Activated naive CD4-positive, alpha-beta T cell treated with anti-CD3 and anti-CD28 coated beads for 36 hours (primary cell): ENCODE measurements around the gene HDHD5. TPM values are rescaled to one million over a fixed set of nuclear protein-coding genes. Genes with fewer than 3 reads are reported as not detected.

Experiments
- CTCF ChIA-PET: fragments of 350-600 bp; sonication (Branson Sonifier 250); formaldehyde crosslinking; loops from one replicate; lab custom pipeline; 2021; ENCODE audit warnings: antibody characterized with exemption; lab: Charles Lee
- DNase-seq: peaks from one replicate; pipeline ENCODE4 v3.0.0-alpha.2; 2020
- H3K27ac Mint-ChIP-seq: one replicate; pipeline ENCODE4 v1.8.0; 2021; ENCODE audit warnings: mild to moderate bottlenecking, mixed read lengths
- H3K27me3 Mint-ChIP-seq: one replicate; pipeline ENCODE4 v1.8.0; 2021; ENCODE audit warnings: low read depth, mixed read lengths
- H3K36me3 Mint-ChIP-seq: one replicate; pipeline ENCODE4 v1.8.0; 2021; ENCODE audit warnings: low read depth, mixed read lengths
- H3K4me1 Mint-ChIP-seq: one replicate; pipeline ENCODE4 v1.8.0; 2021; ENCODE audit warnings: low read depth, mixed read lengths
- H3K4me3 Mint-ChIP-seq: one replicate; pipeline ENCODE4 v1.8.0; 2021; ENCODE audit warnings: mild to moderate bottlenecking, moderate library complexity, mixed read lengths
- H3K9me3 Mint-ChIP-seq: one replicate; pipeline ENCODE4 v1.8.0; 2021; ENCODE audit warnings: mixed read lengths
- intact Hi-C: fragments of 100-400 bp; cut with micrococcal nuclease; formaldehyde crosslinking; loops from one replicate; pipeline ENCODE4 v1.15.1; 2023
- total RNA-seq, 2 experiments: library from RNA; stranded (reverse); gene quantifications; one replicate each; pipeline ENCODE4 v1.2.3, GENCODE V29; 2021

Gene HDHD5
- total RNA-seq = 10 to 100 TPM; 40.1 to 43.7 TPM

DNA sequence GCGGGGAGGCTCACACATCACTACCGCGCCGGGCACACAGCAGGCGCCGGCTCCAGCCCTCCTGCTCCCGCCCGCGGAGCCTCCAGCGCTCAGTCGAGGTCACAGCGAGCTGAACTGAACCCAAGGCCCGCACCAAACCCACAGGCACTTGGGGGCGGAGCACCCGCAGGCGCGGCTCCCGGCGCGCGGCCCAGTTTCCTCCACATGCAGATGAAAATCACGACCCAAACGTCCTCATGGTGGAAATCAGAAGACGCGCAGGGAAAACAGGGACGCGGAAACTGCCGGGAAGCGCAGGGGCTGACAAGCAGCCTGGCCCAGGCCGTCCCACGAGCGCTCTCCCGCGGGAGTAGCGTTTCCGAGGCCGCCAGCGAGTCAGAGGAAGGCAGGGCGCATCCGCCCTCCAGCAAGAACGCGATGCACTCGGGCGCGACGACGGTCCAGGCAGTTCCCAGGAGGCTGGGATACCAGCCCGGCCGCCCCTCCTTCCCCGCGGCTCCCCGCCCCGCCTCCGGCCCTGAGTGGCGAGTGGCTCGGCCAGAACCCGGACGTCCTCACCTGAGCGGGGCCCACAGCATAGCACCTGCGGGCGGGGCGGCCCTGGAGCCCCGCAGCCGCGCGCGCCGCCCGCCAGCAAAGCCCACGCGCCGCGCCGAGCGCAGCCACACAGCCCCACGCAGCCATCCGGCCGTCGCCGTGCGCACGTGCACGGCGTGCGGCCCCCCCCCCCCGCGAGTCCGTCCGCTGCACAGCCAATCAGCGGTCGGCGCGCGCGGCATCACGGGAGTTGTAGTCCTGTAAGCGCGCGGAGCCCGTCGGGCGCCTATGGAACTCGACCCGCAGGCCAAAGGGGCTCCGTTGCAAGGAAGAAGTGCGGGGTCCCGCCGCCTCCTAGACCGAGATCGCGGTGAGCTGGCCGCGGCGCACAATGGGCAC, at the start of gene HDHD5:
HDHD5 (minus strand) TSS at position 710 of the 936 bp plus-strand sequence; CDS start at position 684, 26 bp downstream.
- Mint-ChIP-seq H3K4me3 (peak within 1 kb of the TSS; percentile 84), H3K9me3 (no peaks in the 10 kb centered on the region), H3K27ac (peak within 1 kb of the TSS; percentile 78), H3K36me3 (peaks cover 7% of the 10 kb centered on the region), H3K27me3 (no peaks in the 10 kb centered on the region), H3K4me1 (peaks cover 38% of the 10 kb centered on the region)
- intact Hi-C loops = loop anchor here (1.0 to 5.0 kb wide), 7 partner anchors 38 to 470 kb away; partner anchors contain the start of genes ATP6V1E1, IL17RA and TMEM121B
- CTCF ChIA-PET = interaction anchor here (0.6 to 5.4 kb wide), 5 partner anchors 10 to 70 kb away, joined by 3 to 46 read pairs (median 4); no protein-coding TSS in a partner anchor
- peak; percentile 90 for DNase-seq

DNA sequence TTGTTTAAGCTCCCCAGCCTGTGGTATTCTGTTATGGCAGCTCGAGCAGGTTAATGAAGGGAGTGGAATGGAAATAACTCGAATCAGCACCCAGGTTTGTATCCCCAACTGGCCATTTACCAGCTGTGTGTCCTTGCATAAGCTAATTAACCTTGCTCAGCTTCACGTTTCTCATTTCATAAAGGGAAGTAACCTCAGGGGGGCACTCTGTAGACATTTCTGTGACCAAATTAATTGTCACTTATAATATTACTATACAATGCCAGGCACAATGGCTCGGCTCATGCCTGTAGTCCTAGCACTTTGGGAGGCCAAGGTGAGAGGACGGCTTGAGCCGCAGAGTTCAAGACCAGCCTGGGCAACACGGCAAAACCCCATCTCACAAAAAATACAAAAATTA, 46.4 kb upstream of the HDHD5 start:
- DNase-seq = peak; percentile 14
- H3K4me3 Mint-ChIP-seq = no peak overlapping the region
- intact Hi-C loops = loop anchor here (1.0 kb wide), 1 partner anchor 296 kb away; no protein-coding TSS in a partner anchor
- H3K27me3 Mint-ChIP-seq = no peaks in the 10 kb centered on the region
- H3K36me3 Mint-ChIP-seq = peaks cover 2% of the 10 kb centered on the region
- no peak overlapping the region for H3K27ac Mint-ChIP-seq
- CTCF ChIA-PET = interaction anchor here (0.6 to 2.7 kb wide), 10 partner anchors 9 to 297 kb away, joined by 3 to 23 read pairs (median 3); partner anchors contain the start of gene ADA2
- no peaks in the 10 kb centered on the region for H3K9me3 Mint-ChIP-seq
- H3K4me1 Mint-ChIP-seq = peaks cover 9% of the 10 kb centered on the region

DNA sequence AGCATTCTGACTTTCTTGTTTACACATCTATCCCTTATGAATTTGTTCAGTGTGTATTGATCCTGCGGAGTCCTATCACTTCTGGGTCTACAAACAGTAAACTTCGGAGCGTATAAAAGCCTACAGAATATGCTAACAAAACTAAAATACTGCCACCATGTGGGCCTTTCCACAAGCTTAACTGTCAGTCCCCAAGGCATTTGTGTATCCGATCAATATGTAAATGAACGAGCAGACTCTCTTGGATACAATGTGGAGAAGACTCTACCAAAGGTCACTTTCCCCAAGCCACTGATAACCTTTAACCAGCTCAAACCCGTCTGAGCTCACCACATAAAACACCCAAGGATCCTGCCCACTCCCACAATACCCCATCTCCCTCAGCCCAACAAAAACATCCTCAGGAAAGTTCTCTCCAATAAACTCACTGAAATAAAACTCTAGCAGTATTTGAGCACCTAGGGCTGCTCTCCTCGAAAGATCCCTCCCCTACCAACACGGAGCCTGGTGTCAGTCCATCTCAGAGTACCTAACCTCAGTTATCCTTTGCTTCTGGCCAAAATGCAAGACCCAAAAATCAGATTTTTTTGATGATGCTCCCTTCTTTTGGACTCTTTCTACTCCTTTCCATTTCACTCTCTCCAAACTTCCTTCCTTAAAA, 42.3 kb upstream of the HDHD5 start:
- no peaks in the 10 kb centered on the region for H3K9me3 Mint-ChIP-seq
- no peaks in the 10 kb centered on the region for H3K27me3 Mint-ChIP-seq
- CTCF ChIA-PET = interaction anchor here (0.6 to 2.3 kb wide), 4 partner anchors 13 to 127 kb away, joined by 3 to 5 read pairs (median 4); no protein-coding TSS in a partner anchor
- peaks cover 1% of the 10 kb centered on the region for H3K36me3 Mint-ChIP-seq
- intact Hi-C loops = no loop called here
- H3K27ac Mint-ChIP-seq = no peak overlapping the region
- no peak overlapping the region for H3K4me3 Mint-ChIP-seq
- DNase-seq = no peak
- no peaks in the 10 kb centered on the region for H3K4me1 Mint-ChIP-seq

DNA sequence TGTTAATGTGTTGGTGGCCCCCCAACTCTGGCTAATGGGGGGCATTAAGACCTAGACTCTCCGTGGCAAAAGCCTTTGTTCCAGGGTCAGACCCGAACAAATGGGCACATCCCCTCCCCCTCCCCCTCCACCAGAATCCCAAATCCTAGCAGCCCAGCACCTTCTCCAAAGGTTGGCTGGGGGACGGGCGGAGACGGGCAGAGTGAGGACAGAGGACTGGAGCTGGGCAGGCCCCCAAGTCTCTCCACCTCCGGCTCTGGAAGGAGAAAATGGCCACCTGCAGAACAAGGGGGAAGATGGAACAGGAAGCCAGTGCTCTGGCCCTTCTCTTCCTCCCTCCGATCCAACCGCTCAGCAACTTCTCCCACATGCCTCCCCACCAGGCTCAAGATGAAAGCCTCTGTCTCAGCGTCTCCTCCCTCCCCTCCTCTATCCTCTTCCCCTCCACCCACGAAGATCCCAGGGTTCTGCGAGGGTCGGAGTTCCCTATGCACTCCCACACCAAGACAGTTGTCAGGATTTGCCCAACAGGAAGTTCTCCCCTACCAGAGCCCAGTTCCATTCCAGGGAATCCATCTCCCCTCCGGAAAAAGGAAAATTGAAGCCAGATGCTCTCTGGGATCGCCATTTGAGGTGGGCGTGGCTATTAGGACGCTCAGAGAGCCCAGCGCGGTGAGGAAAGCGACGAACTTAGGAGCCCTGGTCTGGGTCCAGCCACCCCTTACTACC, 40.1 kb upstream of the HDHD5 start:
- no peaks in the 10 kb centered on the region for H3K9me3 Mint-ChIP-seq

DNA sequence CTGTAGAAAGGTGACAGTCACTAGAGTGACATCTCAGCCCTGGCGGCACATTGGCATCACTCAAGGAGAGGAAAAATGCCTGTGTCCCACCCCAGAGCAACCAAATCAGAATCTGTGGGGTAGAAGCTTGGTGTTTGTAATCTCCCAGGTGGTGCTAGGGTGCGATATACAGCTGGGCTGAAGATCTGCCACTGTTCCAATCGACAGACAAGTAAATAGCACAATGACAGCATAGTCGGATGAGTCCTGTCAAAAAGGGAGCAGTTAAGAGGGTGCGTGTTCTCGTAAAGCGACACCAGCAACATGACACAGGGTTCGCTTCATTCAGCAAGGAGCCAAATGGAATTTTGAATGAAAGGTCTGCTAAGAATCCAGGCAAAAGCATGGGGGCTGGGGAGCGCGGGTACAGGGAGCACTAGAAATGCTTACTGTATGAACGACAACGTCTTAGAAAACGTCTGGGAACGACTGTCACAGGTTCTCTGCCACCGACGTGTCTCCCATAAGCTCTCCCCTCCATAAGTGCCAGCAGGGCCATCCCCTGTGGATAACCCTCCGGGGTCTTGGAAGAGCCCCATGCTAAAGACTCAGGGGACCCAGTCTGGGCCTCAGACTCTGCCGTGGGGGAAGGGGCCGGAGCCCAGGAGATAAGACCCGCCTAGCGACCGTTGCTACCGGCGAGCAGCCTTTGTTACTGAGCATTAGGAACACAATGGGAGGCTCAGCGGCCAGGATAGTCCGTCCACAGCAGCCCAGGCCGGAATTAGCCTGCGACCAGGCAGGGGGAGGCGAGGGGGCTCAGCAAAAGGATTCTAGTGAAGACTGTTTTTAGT, 39.3 kb upstream of the HDHD5 start:
- Mint-ChIP-seq H3K27ac (no peak overlapping the region), H3K9me3 (no peaks in the 10 kb centered on the region), H3K4me3 (no peak overlapping the region), H3K4me1 (no peaks in the 10 kb centered on the region), H3K36me3 (peaks cover 1% of the 10 kb centered on the region), H3K27me3 (no peaks in the 10 kb centered on the region)
- DNase-seq = no peak
- CTCF ChIA-PET = no interaction called here
- intact Hi-C loops = no loop called here

More for the DNA sequence above, 40.1 kb upstream of the HDHD5 start:
- Mint-ChIP-seq H3K4me1 (no peaks in the 10 kb centered on the region), H3K4me3 (no peak overlapping the region), H3K27me3 (no peaks in the 10 kb centered on the region), H3K36me3 (peaks cover 1% of the 10 kb centered on the region), H3K27ac (no peak overlapping the region)
- no peak for DNase-seq
- intact Hi-C loops = no loop called here
- CTCF ChIA-PET = interaction anchor here (1.3 to 2.3 kb wide), 3 partner anchors 15 to 125 kb away, joined by 4 to 5 read pairs (median 5); no protein-coding TSS in a partner anchor

DNA sequence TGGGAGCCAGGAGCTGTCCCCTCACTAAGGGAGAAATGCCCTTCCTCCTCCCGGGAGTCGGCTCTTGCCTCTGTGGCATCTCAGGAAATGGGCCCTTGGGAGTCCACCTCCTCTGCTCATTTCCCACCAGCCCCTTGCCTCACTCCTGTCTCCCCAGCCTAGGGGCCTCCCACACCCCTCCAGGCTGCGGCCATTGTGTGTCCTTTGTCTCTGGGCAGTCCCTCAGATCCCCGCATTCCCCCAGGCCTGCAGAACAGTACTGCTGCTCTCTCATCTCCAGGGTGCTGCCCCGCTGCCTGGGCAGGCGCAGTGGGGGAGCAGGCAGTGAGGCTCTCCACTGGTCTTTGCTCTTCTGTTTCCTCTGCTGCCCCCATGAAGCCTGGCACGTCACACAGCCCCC, 35.1 kb upstream of the HDHD5 start:
- Mint-ChIP-seq H3K9me3 (no peaks in the 10 kb centered on the region), H3K36me3 (peaks cover 2% of the 10 kb centered on the region), H3K27me3 (no peaks in the 10 kb centered on the region), H3K27ac (no peak overlapping the region), H3K4me3 (no peak overlapping the region), H3K4me1 (no peaks in the 10 kb centered on the region)
- CTCF ChIA-PET = interaction anchor here (1.0 to 1.2 kb wide), 2 partner anchors 11 to 307 kb away, joined by 3 read pairs; no protein-coding TSS in a partner anchor
- DNase-seq = no peak
- intact Hi-C loops = no loop called here

DNA sequence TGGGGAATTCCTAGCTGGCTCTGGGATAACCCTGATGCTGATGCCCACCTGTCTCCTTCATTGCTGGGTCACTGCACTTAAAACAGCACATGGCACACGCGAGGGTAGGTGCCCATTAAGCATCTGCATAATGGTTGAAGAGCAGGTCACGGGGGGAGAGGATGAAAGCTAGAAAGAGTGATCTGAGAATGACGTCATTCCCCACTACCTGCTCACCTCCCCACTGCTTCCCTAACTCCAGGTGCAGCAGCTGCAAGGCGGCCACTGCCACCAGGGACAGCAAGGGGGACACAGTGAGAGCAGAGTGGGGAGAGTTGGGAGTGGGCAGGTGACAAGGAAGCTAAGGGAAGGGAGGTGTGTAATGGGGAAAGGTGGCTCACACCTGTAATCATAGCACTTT, 33.1 kb upstream of the HDHD5 start:
- CTCF ChIA-PET = interaction anchor here (1.3 to 2.3 kb wide), 2 partner anchors 13 to 21 kb away, joined by 3 to 8 read pairs; no protein-coding TSS in a partner anchor
- Mint-ChIP-seq H3K36me3 (peaks cover 5% of the 10 kb centered on the region), H3K27ac (no peak overlapping the region), H3K27me3 (no peaks in the 10 kb centered on the region), H3K4me1 (no peaks in the 10 kb centered on the region), H3K4me3 (no peak overlapping the region), H3K9me3 (no peaks in the 10 kb centered on the region)
- DNase-seq = no peak
- intact Hi-C loops = no loop called here

DNA sequence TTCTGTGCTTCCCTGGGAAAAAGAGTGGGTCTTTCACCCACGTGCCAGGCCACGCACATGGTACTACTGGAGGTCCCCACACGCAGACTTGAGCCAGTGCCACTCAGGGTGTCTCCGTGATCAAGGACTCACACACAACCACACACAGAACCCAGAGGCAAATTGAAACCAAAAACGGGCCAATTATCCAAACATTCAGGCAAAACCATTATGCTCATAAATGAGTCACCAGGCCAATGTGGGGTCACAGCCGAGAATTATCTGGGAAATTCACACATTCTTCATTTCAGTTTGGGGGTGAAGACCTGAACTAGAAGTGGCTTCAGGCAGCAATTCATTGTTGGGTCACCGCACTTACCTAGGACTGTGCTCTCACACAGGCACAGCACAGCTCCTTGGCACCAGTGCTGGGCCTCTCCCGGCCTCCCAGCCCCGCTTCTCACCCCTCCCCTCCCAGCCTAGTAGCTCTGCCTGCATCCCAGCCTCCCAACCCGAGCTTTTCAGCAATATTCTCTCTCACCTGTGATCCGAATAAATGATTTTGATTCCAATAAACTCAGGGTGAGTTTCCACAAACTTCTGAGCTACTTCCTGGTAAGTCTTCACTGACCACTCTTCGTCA, 32.2 kb upstream of the HDHD5 start:
- H3K4me3 Mint-ChIP-seq = no peak overlapping the region
- CTCF ChIA-PET = interaction anchor here (1.3 to 2.3 kb wide), 2 partner anchors 14 to 20 kb away, joined by 3 to 8 read pairs; no protein-coding TSS in a partner anchor

DNA sequence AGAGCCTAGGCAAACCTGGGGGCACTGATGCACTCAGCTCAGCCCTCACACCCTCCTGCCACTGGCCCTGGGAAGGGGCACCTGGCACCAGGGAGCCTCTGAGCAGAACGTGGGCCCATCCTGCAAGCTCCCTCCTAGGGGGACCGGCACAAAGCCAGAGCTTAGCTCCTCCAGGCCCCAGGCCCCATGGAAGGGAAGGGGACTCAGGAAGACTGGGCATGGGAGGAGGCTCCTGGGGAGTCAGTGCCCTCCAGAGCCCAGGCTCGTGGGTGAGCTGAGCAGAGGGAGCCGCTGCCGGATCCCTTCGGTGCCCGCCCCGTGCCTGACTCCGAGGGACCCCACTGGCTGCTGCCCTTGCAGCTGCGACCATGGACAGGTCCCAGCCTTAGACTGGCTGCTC, 31.6 kb upstream of the HDHD5 start:
- Mint-ChIP-seq H3K27me3 (no peaks in the 10 kb centered on the region), H3K27ac (no peak overlapping the region), H3K9me3 (no peaks in the 10 kb centered on the region), H3K36me3 (peaks cover 3% of the 10 kb centered on the region), H3K4me3 (no peak overlapping the region), H3K4me1 (no peaks in the 10 kb centered on the region)
- intact Hi-C loops = no loop called here
- no peak for DNase-seq
- CTCF ChIA-PET = interaction anchor here (1.3 kb wide), 1 partner anchor 15 kb away, joined by 3 read pairs; no protein-coding TSS in a partner anchor

More for the DNA sequence above, 32.2 kb upstream of the HDHD5 start:
- H3K27me3 Mint-ChIP-seq = no peaks in the 10 kb centered on the region
- no peaks in the 10 kb centered on the region for H3K4me1 Mint-ChIP-seq
- H3K27ac Mint-ChIP-seq = peak overlapping the region; percentile 46
- DNase-seq = no peak
- H3K9me3 Mint-ChIP-seq = no peaks in the 10 kb centered on the region
- intact Hi-C loops = no loop called here
- peaks cover 3% of the 10 kb centered on the region for H3K36me3 Mint-ChIP-seq

DNA sequence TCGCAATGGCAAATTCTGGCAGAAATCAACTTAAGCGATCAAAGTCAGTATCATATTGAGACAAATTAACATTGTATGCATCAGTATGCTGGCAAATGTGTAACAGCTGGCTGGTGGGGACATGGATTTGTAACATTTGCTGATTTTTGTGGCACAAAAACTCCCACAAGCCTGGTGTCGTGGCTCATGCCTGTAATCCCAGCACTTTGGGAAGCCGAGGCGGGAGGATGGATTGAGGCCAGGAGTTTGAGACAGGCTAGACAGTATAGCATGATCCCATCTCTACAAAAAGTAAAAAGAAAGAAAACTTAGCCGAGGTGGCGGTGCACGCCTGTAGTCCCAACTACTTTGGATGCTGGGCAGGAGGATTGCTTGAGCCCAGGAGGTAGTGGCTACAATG, 17.6 kb upstream of the HDHD5 start:
- DNase-seq = no peak
- peak overlapping the region; percentile 5 for H3K27ac Mint-ChIP-seq
- CTCF ChIA-PET = interaction anchor here (1.0 kb wide), 1 partner anchor 102 kb away, joined by 6 read pairs; no protein-coding TSS in a partner anchor
- peaks cover 2% of the 10 kb centered on the region for H3K4me1 Mint-ChIP-seq
- intact Hi-C loops = no loop called here
- no peaks in the 10 kb centered on the region for H3K9me3 Mint-ChIP-seq
- H3K4me3 Mint-ChIP-seq = no peak overlapping the region
- peaks cover 8% of the 10 kb centered on the region for H3K36me3 Mint-ChIP-seq
- no peaks in the 10 kb centered on the region for H3K27me3 Mint-ChIP-seq
